Upper lobe of left lung (tissue), 4 donors: ENCODE results near the gene PUM2.

Source experiments
- CTCF ChIP-seq, 6 experiments: fragments of 450-650 bp in 4 of 6; fragments of 200-600 bp in 2 of 6; sonication (generic) in 2 of 6; IDR thresholded peaks; one replicate each; pipeline ENCODE4 v1.5.1; 2016 to 2019; ENCODE audit warnings: antibody characterized with exemption in 6 of 6
- EP300 ChIP-seq, 4 donors: sonication (generic); formaldehyde crosslinking; IDR thresholded peaks; one replicate each; pipeline ENCODE4 v1.5.1; 2017; ENCODE audit warnings: antibody characterized with exemption in 4 of 4, control low read depth in 2 of 4
- POLR2A ChIP-seq, 4 donors: fragments of 450-650 bp; IDR thresholded peaks; one replicate each; pipeline ENCODE4 v1.5.1; 2016 to 2017; ENCODE audit warnings: antibody characterized with exemption in 4 of 4, mild to moderate bottlenecking in 2 of 4
- POLR2AphosphoS5 ChIP-seq, 2 donors: sonication (generic); formaldehyde crosslinking; IDR thresholded peaks; one replicate each; pipeline ENCODE4 v1.5.1; 2017; ENCODE audit warnings: antibody characterized with exemption in 2 of 2

DNA sequence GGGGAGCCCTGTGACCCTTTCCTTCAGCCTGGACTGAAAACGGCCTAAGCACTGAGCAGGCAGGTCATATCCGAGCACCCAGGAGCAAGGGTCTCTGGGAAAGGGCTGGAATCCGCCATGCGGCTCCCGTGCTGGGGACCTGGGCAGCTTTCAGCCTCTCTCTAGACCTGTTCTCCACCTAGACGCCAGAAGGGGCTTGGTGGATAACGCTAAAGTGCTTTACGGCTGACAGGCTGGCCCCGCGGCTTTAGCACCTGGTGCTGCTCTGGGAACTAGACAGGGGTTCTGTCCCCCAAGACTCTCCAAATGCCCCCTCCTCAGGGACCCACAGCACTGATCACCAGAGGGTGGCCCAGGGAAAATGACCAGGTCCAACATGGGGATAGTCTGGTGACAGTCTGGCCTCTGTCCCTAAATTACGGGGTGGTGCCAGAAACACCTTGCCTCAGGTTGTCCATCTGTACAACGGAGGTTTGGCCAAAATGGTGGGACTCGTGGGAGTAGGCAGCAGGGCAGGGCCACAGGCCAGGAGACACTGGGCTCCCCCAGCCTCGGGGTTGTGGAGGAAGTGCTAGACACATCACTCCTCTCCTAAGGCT lies 138.7 kb downstream of the PUM2 start:
- TF ChIP-seq CTCF (IDR thresholded peaks at IDR 0.05) (no peak), POLR2AphosphoS5 (IDR thresholded peaks at IDR 0.05) (no peak), POLR2A (IDR thresholded peaks at IDR 0.05) (no peak), EP300 (IDR thresholded peaks at IDR 0.05) (no peak)
